Vagina (tissue), 2 donors: Measurements from ENCODE around the gene DTHD1.

ENCODE experiments used
- POLR2A ChIP-seq, 2 donors: fragments of 450-650 bp; IDR thresholded peaks; one replicate each; pipeline ENCODE4 v1.6.1; 2017; ENCODE audit warnings: antibody characterized with exemption in 2 of 2, mild to moderate bottlenecking in 2 of 2, moderate library complexity in 2 of 2
- TF ChIP-seq, protein P1 (sequence below), 3 experiments: fragments of 450-650 bp in 2 of 3; fragments of 200-600 bp in 1 of 3; sonication (generic) in 1 of 3; IDR thresholded peaks; one replicate each; pipeline ENCODE4 v1.5.1; 2017 to 2019; ENCODE audit warnings: antibody characterized with exemption in 3 of 3, mild to moderate bottlenecking in 2 of 3, moderate library complexity in 2 of 3

DNA sequence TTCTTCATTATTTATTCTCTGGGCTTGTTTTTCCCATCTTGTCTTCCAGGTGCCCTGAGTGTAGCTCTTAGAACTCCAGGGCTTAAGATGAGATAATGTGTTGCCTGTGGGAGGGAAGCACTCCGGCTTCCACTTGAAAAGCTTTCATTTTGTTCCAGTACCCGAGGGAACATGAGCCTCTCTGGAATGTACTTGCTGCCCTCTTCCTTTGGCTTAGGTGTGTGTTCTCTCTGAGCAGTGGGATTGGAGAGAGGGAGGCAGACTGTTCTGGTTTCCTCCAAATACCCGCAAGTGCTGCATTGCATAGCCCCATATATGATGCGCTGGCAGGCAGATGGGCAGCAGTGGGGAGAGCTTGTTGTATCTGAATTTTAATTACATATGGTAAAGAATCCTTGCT, 861 bp upstream of the DTHD1 start:
- TF ChIP-seq, protein P1, sequence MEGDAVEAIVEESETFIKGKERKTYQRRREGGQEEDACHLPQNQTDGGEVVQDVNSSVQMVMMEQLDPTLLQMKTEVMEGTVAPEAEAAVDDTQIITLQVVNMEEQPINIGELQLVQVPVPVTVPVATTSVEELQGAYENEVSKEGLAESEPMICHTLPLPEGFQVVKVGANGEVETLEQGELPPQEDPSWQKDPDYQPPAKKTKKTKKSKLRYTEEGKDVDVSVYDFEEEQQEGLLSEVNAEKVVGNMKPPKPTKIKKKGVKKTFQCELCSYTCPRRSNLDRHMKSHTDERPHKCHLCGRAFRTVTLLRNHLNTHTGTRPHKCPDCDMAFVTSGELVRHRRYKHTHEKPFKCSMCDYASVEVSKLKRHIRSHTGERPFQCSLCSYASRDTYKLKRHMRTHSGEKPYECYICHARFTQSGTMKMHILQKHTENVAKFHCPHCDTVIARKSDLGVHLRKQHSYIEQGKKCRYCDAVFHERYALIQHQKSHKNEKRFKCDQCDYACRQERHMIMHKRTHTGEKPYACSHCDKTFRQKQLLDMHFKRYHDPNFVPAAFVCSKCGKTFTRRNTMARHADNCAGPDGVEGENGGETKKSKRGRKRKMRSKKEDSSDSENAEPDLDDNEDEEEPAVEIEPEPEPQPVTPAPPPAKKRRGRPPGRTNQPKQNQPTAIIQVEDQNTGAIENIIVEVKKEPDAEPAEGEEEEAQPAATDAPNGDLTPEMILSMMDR (IDR thresholded peaks at IDR 0.05), result no peak
- no peak for TF ChIP-seq POLR2A (IDR thresholded peaks at IDR 0.05)
